OCI-LY3 (cell line): ENCODE measurements around the gene TMA7.

Experiments used
- H2AFZ ChIP-seq: fragments of 200-600, 300-600 bp; shearing (Covaris generic); 2 replicates; pipeline ENCODE4 v1.6.0; 2014; ENCODE audit warnings: antibody characterized with exemption, low read depth, low read length
- H3K27ac ChIP-seq: fragments of 200-600, 300-600 bp; sonication (generic); 2 replicates; pipeline ENCODE4 v1.5.1; 2014; ENCODE audit warnings: mild to moderate bottlenecking, low read length, moderate library complexity, mixed read lengths
- H3K27me3 ChIP-seq: fragments of 200-600, 300-600 bp; sonication (generic); 2 replicates; pipeline ENCODE4 v1.6.1; 2014; ENCODE audit warnings: low read depth, low read length, mixed read lengths
- H3K36me3 ChIP-seq: fragments of 200-600, 300-600 bp; sonication (generic); replicated peaks from 2 replicates; pipeline ENCODE3; 2014; ENCODE audit warnings: low read depth, low read length, mixed read lengths
- H3K4me1 ChIP-seq: fragments of 300-600, 200-600 bp; sonication (generic); 2 replicates; pipeline ENCODE4 v1.6.1; 2014; ENCODE audit warnings: low read length, mixed read lengths
- H3K4me2 ChIP-seq: fragments of 200-600, 300-600 bp; sonication (generic); 2 replicates; pipeline ENCODE4 v1.6.1; 2014; ENCODE audit warnings: low read length, mixed read lengths
- H3K4me3 ChIP-seq: fragments of 300-600, 200-600 bp; sonication (generic); 2 replicates; pipeline ENCODE4 v1.5.1; 2014; ENCODE audit warnings: antibody characterized with exemption, mild to moderate bottlenecking, low read length, moderate library complexity
- H3K79me2 ChIP-seq: fragments of 300-600, 200-600 bp; shearing (Covaris generic); 2 replicates; pipeline ENCODE4 v1.6.1; 2014; ENCODE audit warnings: mild to moderate bottlenecking, low read length, mixed read lengths
- H3K9ac ChIP-seq: fragments of 300-600, 200-600 bp; shearing (Covaris generic); 2 replicates; pipeline ENCODE4 v1.6.0; 2014; ENCODE audit warnings: mild to moderate bottlenecking, low read length, moderate library complexity
- H3K9me3 ChIP-seq: fragments of 200-600, 300-600 bp; shearing (Covaris generic); 2 replicates; pipeline ENCODE4 v1.6.1; 2014; ENCODE audit warnings: low read length, mixed read lengths; ENCODE audit not compliant: insufficient read depth
- H4K20me1 ChIP-seq: fragments of 200-600, 300-600 bp; sonication (generic); 2 replicates; pipeline ENCODE4 v1.6.1; 2016; ENCODE audit warnings: low read length, mixed read lengths; ENCODE audit not compliant: insufficient read depth
- CTCF ChIP-seq: fragments of 200-600, 300-600 bp; sonication (generic); IDR thresholded peaks from 2 replicates; pipeline ENCODE4 v1.5.1; 2014; ENCODE audit warnings: antibody characterized with exemption, low read length, low read depth
- EZH2phosphoT487 ChIP-seq: fragments of 200-600 bp; shearing (Covaris generic); IDR thresholded peaks from 2 replicates; pipeline ENCODE4 v1.6.1; 2018; ENCODE audit warnings: antibody characterized with exemption, mixed run types, low read depth

TMA7 gene

GRCh38 chr3:48403533-48404439 is 36.3 kb upstream of the TMA7 start:
- TF ChIP-seq EZH2phosphoT487 (no peak), CTCF (no peak)
- Histone ChIP-seq H3K4me2 (no peak overlapping the region), H3K9ac (no peak overlapping the region), H3K4me3 (no peak overlapping the region), H3K4me1 (no peaks in the 10 kb centered on the region), H2AFZ (no peak overlapping the region), H3K27ac (no peak overlapping the region), H4K20me1 (no peaks in the 10 kb centered on the region), H3K27me3 (no peaks in the 10 kb centered on the region), H3K9me3 (no peaks in the 10 kb centered on the region), H3K36me3 (no peaks in the 10 kb centered on the region), H3K79me2 (no peaks in the 10 kb centered on the region)

- Histone ChIP-seq H3K79me2 (no peaks in the 10 kb centered on the region), H3K4me1 (no peaks in the 10 kb centered on the region), H3K9me3 (no peaks in the 10 kb centered on the region), H3K4me2 (no peak overlapping the region), H3K9ac (no peak overlapping the region), H3K36me3 (peaks cover 4% of the 10 kb centered on the region), H3K27me3 (no peaks in the 10 kb centered on the region), H3K4me3 (no peak overlapping the region), H3K27ac (no peak overlapping the region), H4K20me1 (no peaks in the 10 kb centered on the region), H2AFZ (no peak overlapping the region)
- TF ChIP-seq EZH2phosphoT487, result no peak
- TF ChIP-seq CTCF, result no peak
Observed at GRCh38 chr3:48404440-48405342, 35.4 kb upstream of the TMA7 start.

- Histone ChIP-seq H4K20me1 (no peaks in the 10 kb centered on the region), H3K4me1 (no peaks in the 10 kb centered on the region), H3K9me3 (no peaks in the 10 kb centered on the region), H3K36me3 (peaks cover 4% of the 10 kb centered on the region), H3K27me3 (no peaks in the 10 kb centered on the region), H3K9ac (no peak overlapping the region), H3K27ac (no peak overlapping the region), H3K79me2 (no peaks in the 10 kb centered on the region), H3K4me3 (no peak overlapping the region), H2AFZ (no peak overlapping the region), H3K4me2 (no peak overlapping the region)
- TF ChIP-seq EZH2phosphoT487 (no peak), CTCF (no peak)
Observed at GRCh38 chr3:48405343-48405881, 34.6 kb upstream of the TMA7 start.

GRCh38 chr3:48405971-48406370 is 34.1 kb upstream of the TMA7 start:
- peaks cover 4% of the 10 kb centered on the region for H3K36me3 ChIP-seq
- H3K27me3 ChIP-seq, result no peaks in the 10 kb centered on the region
- H2AFZ ChIP-seq, result no peak overlapping the region
- H4K20me1 ChIP-seq, result no peaks in the 10 kb centered on the region
- H3K9me3 ChIP-seq, result no peaks in the 10 kb centered on the region
- H3K4me1 ChIP-seq, result no peaks in the 10 kb centered on the region
- no peak for TF ChIP-seq CTCF
- no peak for TF ChIP-seq EZH2phosphoT487
- H3K79me2 ChIP-seq, result no peaks in the 10 kb centered on the region
- no peak overlapping the region for H3K9ac ChIP-seq
- H3K27ac ChIP-seq, result no peak overlapping the region
- no peak overlapping the region for H3K4me2 ChIP-seq
- H3K4me3 ChIP-seq, result no peak overlapping the region
